Umbilical cord (tissue), 2 donors: ENCODE results near the gene EIF5A. TPM values are rescaled to one million over a fixed set of nuclear protein-coding genes. Genes with fewer than 3 reads are reported as not detected.

Experiments used
- DNase-seq: peaks from one replicate; pipeline ENCODE4 v3.0.0-alpha.2; 2015; ENCODE audit warnings: low spot score
- total RNA-seq: library from RNA; depleted of rRNA; stranded (reverse); fragments of >200 nt; gene quantifications from one replicate; pipeline ENCODE4 v1.2.3, GENCODE V29; 2014; ENCODE audit warnings: low replicate concordance; ENCODE audit not compliant: insufficient read depth

The EIF5A gene
- total RNA-seq, 1 donor from 2014 or later, result 136 TPM

GRCh38 chr17:7313088-7313889 lies 5.9 kb downstream of the EIF5A start:
- DNase-seq, result no peak

- no peak for DNase-seq
Observed at GRCh38 chr17:7313890-7314718, 6.7 kb downstream of the EIF5A start.

- DNase-seq, result peak; percentile 91
Observed at GRCh38 chr17:7314719-7315569, 7.5 kb downstream of the EIF5A start, which contains the start of gene GPS2. Gene GPS2 (minus strand): TSS chr17:7315360. CDS start chr17:7315052, 308 bp downstream.

DNA sequence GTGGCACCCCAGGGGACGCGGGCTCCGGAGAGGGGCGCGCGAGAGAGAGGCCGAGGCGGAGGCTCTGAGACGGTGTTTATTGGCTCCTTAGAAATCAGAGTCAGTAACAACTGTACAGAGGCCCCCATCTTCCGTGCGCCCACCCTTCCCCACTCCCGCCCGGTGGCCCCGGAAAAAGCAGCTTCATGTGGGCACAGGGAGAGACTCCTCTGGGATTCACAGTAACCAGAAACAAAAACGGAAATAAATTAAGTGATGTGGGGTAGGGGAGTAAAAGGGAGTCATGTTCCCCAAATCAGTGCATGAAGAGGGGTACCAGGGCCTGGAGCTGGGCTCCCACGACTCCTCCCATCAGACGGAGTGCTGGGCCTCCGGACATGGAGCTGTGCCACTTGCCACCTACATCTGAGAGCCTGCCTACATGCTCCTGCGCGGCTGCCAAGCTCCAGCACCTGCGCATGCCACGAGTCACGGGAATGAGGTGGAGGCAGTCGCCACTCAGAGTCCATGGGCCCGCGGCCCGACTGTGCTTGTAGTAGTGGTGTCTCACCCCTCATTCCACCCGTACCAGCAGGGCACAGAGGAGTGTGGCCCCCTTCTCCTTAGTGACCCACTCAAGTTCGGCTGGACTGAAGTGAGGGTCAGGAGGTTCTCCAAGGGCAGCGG lies 8.3 kb downstream of the EIF5A start:
- no peak for DNase-seq

DNA sequence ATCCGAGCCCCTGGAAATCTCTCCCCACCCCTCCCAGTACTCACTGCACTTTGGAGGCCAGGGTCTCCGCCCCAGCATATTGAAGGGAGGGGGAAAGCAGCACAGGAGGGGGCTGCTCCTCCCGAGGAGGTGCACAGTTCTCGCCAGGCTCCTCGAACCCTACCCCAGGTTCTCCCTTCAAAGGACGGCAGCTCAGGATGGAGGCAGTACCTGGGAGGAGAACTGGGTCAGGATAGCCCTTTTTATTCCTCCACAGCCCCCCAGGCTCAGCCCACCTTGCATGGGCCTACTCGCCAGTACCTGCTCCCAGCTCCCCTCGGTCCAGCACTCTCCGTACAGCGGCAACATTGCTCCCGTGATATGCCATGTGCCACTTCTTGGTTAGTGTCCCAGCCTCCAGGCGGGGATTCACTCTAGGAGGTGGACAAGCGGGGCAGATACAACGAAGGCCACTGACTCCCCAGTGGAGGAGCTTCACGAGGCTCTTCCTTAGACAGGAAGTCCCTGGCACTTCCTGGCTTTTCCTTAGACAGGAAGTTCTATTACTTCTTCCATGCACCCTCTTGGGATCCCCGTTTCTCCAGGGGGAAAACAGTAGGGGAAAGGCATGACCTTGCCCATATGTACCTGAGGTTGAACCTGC lies 9.9 kb downstream of the EIF5A start:
- no peak for DNase-seq

DNA sequence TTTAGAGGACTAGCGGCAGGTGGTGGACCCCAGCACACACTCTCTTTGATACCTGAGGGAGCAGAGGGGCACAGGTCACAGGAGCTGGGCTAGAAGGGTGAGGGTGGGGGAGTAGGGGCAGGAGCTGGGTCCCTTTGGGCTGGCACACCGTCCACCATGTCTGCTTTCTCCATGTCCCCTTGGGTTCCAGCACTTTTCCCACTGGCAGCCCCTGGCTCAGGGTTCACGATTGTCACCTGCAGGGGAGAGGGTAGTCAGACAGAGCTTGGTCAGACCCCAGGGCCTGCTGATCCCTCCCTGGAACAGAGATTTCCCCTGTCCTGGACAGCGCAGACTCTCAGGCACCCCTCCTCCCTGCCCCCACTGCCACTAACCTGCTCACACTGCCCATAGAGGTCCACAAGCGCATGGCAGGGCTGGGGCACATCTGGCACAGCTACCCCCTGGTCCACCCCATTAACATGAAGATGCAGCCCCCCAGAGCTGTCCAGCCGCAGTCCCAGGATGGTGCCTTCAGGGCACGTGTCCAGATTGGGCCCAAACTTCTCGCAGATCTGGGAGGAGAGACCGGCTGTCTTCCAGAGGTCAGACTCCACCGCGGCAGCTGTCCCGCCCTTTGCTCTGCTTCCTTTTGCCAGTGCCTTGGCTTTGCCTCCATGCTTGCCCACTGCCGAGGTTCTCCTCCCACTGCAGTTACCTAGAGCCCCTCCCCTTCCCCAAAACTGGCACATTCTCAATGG lies 10.9 kb downstream of the EIF5A start:
- no peak for DNase-seq

DNA sequence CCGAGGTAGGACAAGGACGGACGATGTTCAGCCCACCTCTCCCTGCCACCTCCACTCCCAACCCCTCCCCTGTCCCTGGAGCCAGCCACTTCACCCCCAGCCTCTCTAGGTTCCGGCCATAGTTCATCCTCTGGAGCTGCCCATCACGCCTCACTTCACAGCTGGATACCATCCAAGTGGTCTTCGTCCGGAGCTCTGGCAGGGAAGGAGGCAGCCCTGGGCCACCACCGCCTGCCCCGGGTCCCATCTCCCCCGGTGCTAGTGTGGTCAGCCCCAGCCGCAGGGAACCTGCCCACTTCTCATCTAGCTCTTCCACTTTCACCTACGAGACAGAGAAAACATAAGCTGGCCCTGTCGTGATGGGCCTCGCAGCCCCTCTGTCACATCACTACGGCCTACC lies 14.0 kb downstream of the EIF5A start:
- no peak for DNase-seq

GRCh38 chr17:7322520-7323194 lies 15.2 kb downstream of the EIF5A start:
- no peak for DNase-seq

GRCh38 chr17:7323731-7324437 lies 16.5 kb downstream of the EIF5A start:
- DNase-seq, result no peak

- DNase-seq, result no peak
Observed at GRCh38 chr17:7324438-7324779, 17.0 kb downstream of the EIF5A start.

DNA sequence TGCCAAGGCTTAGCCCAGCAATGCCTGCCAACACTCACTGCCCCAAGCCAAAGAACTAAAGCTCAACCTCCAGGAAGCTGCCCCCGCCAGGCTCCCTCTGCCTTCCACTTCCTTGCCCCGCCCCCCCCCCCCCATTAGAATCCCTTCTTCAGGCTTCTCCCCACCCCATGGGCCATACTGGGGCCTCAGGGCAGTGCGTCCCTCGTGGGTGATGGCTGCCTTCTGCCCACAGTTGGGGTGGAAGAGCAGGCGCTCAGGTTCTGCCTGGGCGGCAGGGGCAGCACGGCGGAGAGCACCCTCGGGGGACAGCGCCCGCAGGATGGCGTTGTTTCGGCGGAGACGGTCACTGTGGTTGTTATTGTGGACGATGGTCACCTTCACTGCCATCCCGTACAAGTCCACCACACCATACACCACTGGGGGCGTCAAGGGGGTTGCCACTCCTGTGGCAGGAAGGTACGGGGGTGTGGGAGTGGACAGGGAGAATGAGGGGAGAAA lies 17.7 kb downstream of the EIF5A start:
- DNase-seq, result no peak

GRCh38 chr17:7326186-7326585 lies 18.8 kb downstream of the EIF5A start:
- DNase-seq, result no peak

DNA sequence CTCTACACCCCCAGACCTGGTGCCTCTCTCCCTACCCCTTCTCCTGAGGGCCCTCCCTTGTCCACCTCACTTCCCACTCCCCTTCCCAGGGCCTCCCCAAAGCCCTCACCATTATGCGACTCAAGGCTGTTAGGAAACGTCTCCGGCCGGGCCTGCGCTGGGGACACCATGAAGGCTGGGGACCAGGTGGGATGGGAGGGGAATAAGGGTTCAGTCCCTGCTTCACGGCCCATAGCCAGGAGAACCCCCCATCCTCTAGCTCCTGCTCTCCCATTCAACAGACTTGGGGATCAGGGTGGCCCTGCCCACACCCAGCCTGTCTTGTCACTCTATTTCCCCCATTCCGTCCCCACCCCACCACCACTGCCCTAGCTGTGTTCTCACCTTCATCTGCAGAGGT lies 19.6 kb downstream of the EIF5A start:
- no peak for DNase-seq

DNA sequence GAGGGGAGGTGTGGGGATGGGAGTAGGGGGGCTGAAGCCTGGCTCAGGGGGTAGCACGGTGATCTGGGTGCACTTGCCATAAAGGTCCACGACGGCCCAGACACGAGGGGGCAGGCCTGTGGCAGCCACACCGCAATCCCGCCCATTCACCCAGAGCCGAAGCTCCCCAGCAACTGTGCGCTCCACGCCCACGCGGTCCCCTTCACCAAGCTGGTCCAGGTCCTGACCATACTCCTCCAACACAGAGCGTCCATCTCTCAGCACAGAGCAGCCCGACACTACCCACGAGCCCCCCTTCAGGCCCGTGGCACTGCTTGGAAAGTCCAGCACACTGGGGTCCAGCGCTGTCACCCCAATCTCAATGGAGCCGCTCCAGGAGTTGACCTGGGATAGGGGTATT lies 20.1 kb downstream of the EIF5A start:
- no peak for DNase-seq

DNA sequence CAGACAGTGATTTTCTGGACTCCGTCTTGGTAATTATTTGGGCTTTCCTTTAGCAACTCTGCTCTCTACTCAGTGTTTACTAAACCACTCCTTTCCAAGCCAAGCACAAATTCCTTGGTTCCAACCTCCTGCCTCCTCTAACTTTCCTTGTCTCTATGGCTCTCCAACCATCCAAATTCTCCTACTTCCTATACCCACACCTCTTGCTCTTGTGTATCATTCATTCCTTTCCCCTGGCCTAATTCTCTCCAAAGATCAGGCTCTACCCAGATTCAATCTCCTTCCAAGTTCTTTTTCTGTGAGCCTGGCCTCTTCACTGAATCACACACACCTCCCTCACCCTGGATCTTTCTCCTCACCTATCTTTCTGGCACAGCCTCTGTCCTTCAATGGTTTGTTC lies 20.6 kb downstream of the EIF5A start:
- DNase-seq, result no peak

- DNase-seq, result no peak
Observed at GRCh38 chr17:7328840-7329373, 21.5 kb downstream of the EIF5A start, which contains the start of gene NEURL4. Gene NEURL4 (minus strand): TSS chr17:7329335. CDS start chr17:7329312, 23 bp downstream.

DNA sequence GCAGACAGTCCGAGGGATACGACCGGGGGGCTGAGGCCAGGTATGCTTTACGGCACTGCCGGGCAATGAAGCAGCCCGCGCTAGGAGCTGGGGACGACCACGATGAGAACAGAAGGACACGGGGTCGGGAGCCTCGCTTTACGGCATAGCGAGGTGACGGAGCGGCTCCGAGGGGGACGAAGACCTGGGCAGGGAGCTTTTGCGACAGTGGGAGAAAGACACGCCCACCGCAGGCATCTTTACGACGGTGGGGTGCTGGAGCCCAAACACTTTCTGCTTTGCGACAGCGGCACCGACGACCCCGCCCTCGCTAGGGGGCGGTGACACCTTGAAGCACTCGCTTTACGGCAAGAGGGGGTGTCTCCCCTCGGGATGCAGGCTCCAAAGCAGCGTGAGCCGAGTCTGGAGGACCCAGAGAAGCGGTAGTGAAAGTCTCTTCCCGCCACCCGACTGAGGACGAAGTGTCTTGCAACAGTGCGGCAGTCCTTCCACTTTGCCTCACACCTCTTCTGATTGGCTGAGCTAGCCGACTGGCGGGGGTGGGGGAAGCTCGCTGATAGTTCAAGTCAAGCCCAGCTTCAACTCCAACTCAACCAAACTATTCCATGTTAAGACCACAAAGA lies 22.1 kb downstream of the EIF5A start:
- peak; percentile 100 for DNase-seq
